ENCODE measurements around the gene WFDC10A.
"Not testable (repeated sequence)": the region's sequence is repeated elsewhere in the genome, so short reads cannot be mapped to it uniquely, and the experiment has no call there.

Gene WFDC10A

GRCh38 chr20:45649312-45649863, 19.8 kb downstream of the WFDC10A start:
- no peak for DNase-seq (ENCODE audit: low read depth)

GRCh38 chr20:45651726-45652125, 22.2 kb downstream of the WFDC10A start:
- not testable (repeated sequence) for DNase-seq (ENCODE audit: low read depth)

GRCh38 chr20:45657038-45657437, 27.5 kb downstream of the WFDC10A start:
- not testable (repeated sequence) for DNase-seq (ENCODE audit: low read depth)

GRCh38 chr20:45670139-45670538, 40.6 kb downstream of the WFDC10A start, which contains the start of gene WFDC11:
Gene WFDC11, minus strand, starts transcription at chr20:45670239. Its CDS starts 19,639 bp downstream, at chr20:45650600.
- no peak for DNase-seq (ENCODE audit: low read depth)

- DNase-seq (ENCODE audit: low read depth), result no peak
Measured at GRCh38 chr20:45672765-45673164, 43.2 kb downstream of the WFDC10A start.

GRCh38 chr20:45679650-45680049, 50.1 kb downstream of the WFDC10A start:
- no peak for DNase-seq (ENCODE audit: low read depth)
